IMR-90 (cell line): ENCODE results near the gene DYNLT4. TPM values are rescaled to one million over a fixed set of nuclear protein-coding genes. Genes with fewer than 3 reads are reported as not detected.

ENCODE experiments used
- ATAC-seq: fragments of 200-7000 bp; cut with Tn5 transposase; 2 replicates; pipeline ENCODE4 v1.9.1; 2020; ENCODE audit warnings: low read depth, mild to moderate bottlenecking, moderate library complexity
- BruUV-seq: library from RNA; stranded (reverse); fragments of 400-500 nt; replicated peaks from 2 replicates; lab custom pipeline; 2021; lab: Mats Ljungman, UMichigan
- CTCF ChIA-PET: fragments of 300-600 bp; formaldehyde crosslinking; extraction: SDS; loops from one replicate; lab custom pipeline; 2021; ENCODE audit warnings: antibody characterized with exemption; lab: Yijun Ruan, JAX
- POLR2A ChIA-PET: fragments of 300-600 bp; sonication (Branson Sonifier 250); formaldehyde crosslinking; loops from one replicate; lab custom pipeline; 2022; ENCODE audit warnings: antibody characterized with exemption; ENCODE audit not compliant: unreplicated experiment; lab: Charles Lee
- DNase-seq: peaks from one replicate; pipeline ENCODE4 v3.0.0; 2013
- H2AFZ ChIP-seq: replicated peaks from 2 replicates; pipeline ENCODE3; 2013; ENCODE audit warnings: low read length, mild to moderate bottlenecking; ENCODE audit not compliant: poor library complexity
- H2AK5ac ChIP-seq: 2 replicates; pipeline ENCODE4 v1.6.1; 2013; ENCODE audit warnings: low read depth, low read length, inconsistent platforms
- H2AK9ac ChIP-seq: replicated peaks from 2 replicates; pipeline ENCODE3; 2013; ENCODE audit warnings: mild to moderate bottlenecking, low read depth, low read length, moderate library complexity; ENCODE audit not compliant: poor library complexity
- H2BK120ac ChIP-seq: 2 replicates; pipeline ENCODE4 v1.6.1; 2013; ENCODE audit warnings: low read depth, low read length, inconsistent platforms
- H2BK15ac ChIP-seq: 3 replicates; pipeline ENCODE4 v1.6.1; 2013; ENCODE audit warnings: low read depth, low read length, inconsistent platforms
- H2BK20ac ChIP-seq: 2 replicates; pipeline ENCODE4 v1.6.1; 2013; ENCODE audit warnings: low read depth, mild to moderate bottlenecking, inconsistent platforms, low read length, moderate library complexity
- H2BK5ac ChIP-seq: 2 replicates; pipeline ENCODE4 v1.6.1; 2013; ENCODE audit warnings: mild to moderate bottlenecking, low read depth, low read length, inconsistent platforms; ENCODE audit not compliant: poor library complexity, severe bottlenecking
- H3K14ac ChIP-seq: replicated peaks from 2 replicates; pipeline ENCODE4 v1.6.1; 2013; ENCODE audit warnings: low read depth, low read length, inconsistent platforms
- H3K18ac ChIP-seq: 2 replicates; pipeline ENCODE4 v1.6.1; 2013; ENCODE audit warnings: low read depth, low read length, control low read depth
- H3K23ac ChIP-seq: 2 replicates; pipeline ENCODE4 v1.6.1; 2013; ENCODE audit warnings: low read depth, low read length, inconsistent platforms
- H3K27ac ChIP-seq: 2 replicates; pipeline ENCODE4 v1.5.1; 2013; ENCODE audit warnings: mild to moderate bottlenecking, control low read depth, low read length; ENCODE audit not compliant: insufficient read depth
- H3K27me3 ChIP-seq: 2 replicates; pipeline ENCODE4 v1.6.1; 2013; ENCODE audit warnings: low read length; ENCODE audit not compliant: control insufficient read depth, insufficient read depth
- H3K36me3 ChIP-seq: 2 replicates; pipeline ENCODE4 v1.6.1; 2013; ENCODE audit warnings: low read length, mixed read lengths; ENCODE audit not compliant: control insufficient read depth, insufficient read depth
- H3K4ac ChIP-seq: 2 replicates; pipeline ENCODE4 v1.6.1; 2013; ENCODE audit warnings: low read depth, low read length, inconsistent platforms
- H3K4me1 ChIP-seq: 2 replicates; pipeline ENCODE4 v1.6.1; 2013; ENCODE audit warnings: low read length, mixed read lengths; ENCODE audit not compliant: control insufficient read depth, insufficient read depth
- H3K4me2 ChIP-seq: 2 replicates; pipeline ENCODE4 v1.6.1; 2013; ENCODE audit warnings: low read depth, mild to moderate bottlenecking, control low read depth, low read length, moderate library complexity
- H3K4me3 ChIP-seq: 2 replicates; pipeline ENCODE4 v1.5.1; 2013; ENCODE audit warnings: low read depth, mild to moderate bottlenecking, control low read depth, low read length, moderate library complexity; ENCODE audit not compliant: insufficient read depth
- H3K56ac ChIP-seq: 2 replicates; pipeline ENCODE4 v1.6.1; 2013; ENCODE audit warnings: low read length, inconsistent platforms; ENCODE audit not compliant: insufficient read depth; ENCODE audit errors: extremely low read depth
- H3K79me1 ChIP-seq, 2 experiments: 2 replicates each; pipeline ENCODE4 v1.6.1; 2013; ENCODE audit warnings: low read length in 2 of 2, inconsistent platforms in 1 of 2, low read depth in 1 of 2
- H3K9ac ChIP-seq: 2 replicates; pipeline ENCODE4 v1.6.1; 2013; ENCODE audit warnings: low read depth, low read length, control low read depth
- H3K9me1 ChIP-seq: 2 replicates; pipeline ENCODE4 v1.6.1; 2013; ENCODE audit warnings: low read length, inconsistent platforms; ENCODE audit not compliant: insufficient read depth
- H3K9me3 ChIP-seq: 2 replicates; pipeline ENCODE4 v1.6.1; 2013; ENCODE audit warnings: low read length; ENCODE audit not compliant: control insufficient read depth, insufficient read depth
- H4K20me1 ChIP-seq: 2 replicates; pipeline ENCODE4 v1.6.1; 2013; ENCODE audit warnings: low read length, inconsistent platforms; ENCODE audit not compliant: insufficient read depth
- H4K5ac ChIP-seq: 2 replicates; pipeline ENCODE4 v1.6.1; 2013; ENCODE audit warnings: mild to moderate bottlenecking, low read depth, low read length, control low read depth
- H4K8ac ChIP-seq, 2 experiments: 2 replicates each; pipeline ENCODE4 v1.6.1; 2013; ENCODE audit warnings: low read depth in 2 of 2, low read length in 2 of 2, control low read depth in 1 of 2, inconsistent platforms in 1 of 2
- H4K91ac ChIP-seq: 2 replicates; pipeline ENCODE4 v1.6.1; 2013; ENCODE audit warnings: low read depth, low read length, inconsistent platforms; ENCODE audit not compliant: insufficient read depth
- CHD1 ChIP-seq: IDR thresholded peaks from 2 replicates; pipeline ENCODE4 v1.6.1; 2012; ENCODE audit warnings: low read depth, low read length, improper control_type of control experiment
- FOS ChIP-seq: fragments of 150-350 bp; IDR thresholded peaks from 2 replicates; pipeline ENCODE4 v1.6.1; 2016; ENCODE audit warnings: low read depth, low read length
- POLR2A ChIP-seq: IDR thresholded peaks from 2 replicates; pipeline ENCODE4 v1.6.1; 2012; ENCODE audit warnings: mild to moderate bottlenecking, low read depth, low read length
- SMC3 ChIP-seq: fragments of 150-350 bp; IDR thresholded peaks from 2 replicates; pipeline ENCODE4 v1.6.1; 2016; ENCODE audit warnings: low read depth, mild to moderate bottlenecking, antibody characterized with exemption, low read length, moderate library complexity
- WGBS, 2 experiments: methylation state at CpG; one replicate each; pipeline versions ENCODE4 v1.1.5 to v1.1.7; 2013; ENCODE audit warnings: missing lambda C conversion rate in 2 of 2; ENCODE audit not compliant: insufficient read length in 1 of 2; ENCODE audit errors: extremely low coverage in 2 of 2; 5-methylcytosine and 5-hydroxymethylcytosine counted together
- dilution Hi-C: fragments of 300-500 bp; cut with HindIII; formaldehyde crosslinking; loops from one replicate; pipeline ENCODE4 v1.14.3; 2018; ENCODE audit warnings: low sequenced_read_pairs; ENCODE audit not compliant: unreplicated experiment
- in situ Hi-C: fragments of 300-500 bp; cut with MboI; formaldehyde crosslinking; loops from 3 replicates; pipeline ENCODE4 v1.14.3; 2019; ENCODE audit warnings: low sequenced_read_pairs, inconsistent platforms, mixed read lengths
- intact Hi-C: fragments of 100-400 bp; cut with micrococcal nuclease; formaldehyde crosslinking; loops from 2 replicates; pipeline ENCODE4 v1.10.0; 2022
- polyA plus RNA-seq, 3 experiments: library from polyadenylated mRNA; depleted of rRNA; stranded (reverse); fragments of >200 nt; gene quantifications; 2 replicates each; pipeline ENCODE4 v1.2.3, GENCODE V29; 2012; ENCODE audit warnings: low replicate concordance in 1 of 3
- total RNA-seq: library from RNA; depleted of rRNA; stranded (reverse); fragments of >200 nt; gene quantifications from 2 replicates; pipeline ENCODE4 v1.2.3, GENCODE V29; 2012

Gene DYNLT4
- total and polyA plus RNA-seq, 2 of the 4 experiments (the other 2 are of a cell fraction): not detected

GRCh38 chr1:44853201-44853600, 46.0 kb upstream of the DYNLT4 start:
- Histone ChIP-seq H3K9me3 (no peaks in the 10 kb centered on the region), H2BK120ac (no peak overlapping the region), H2BK15ac (no peak overlapping the region), H3K9me1 (0 out of 2 replicates have a peak, but pooled peaks cover 4% of the 10 kb centered on the region), H3K4ac (no peak overlapping the region), H4K5ac (no peak overlapping the region), H3K79me1 (peaks cover 0 to 2% of the 10 kb centered on the region in 2 experiments; a peak in 1 of 4 replicates), H3K4me2 (no peak overlapping the region), H3K18ac (no peak overlapping the region), H3K14ac (no peak overlapping the region), H3K4me1 (no peaks in the 10 kb centered on the region), H2AK5ac (no peak overlapping the region), H3K36me3 (peaks cover 10% of the 10 kb centered on the region), H2AK9ac (no peak overlapping the region), H3K27me3 (no peaks in the 10 kb centered on the region), H2BK5ac (no peak overlapping the region), H3K4me3 (no peak overlapping the region), H3K27ac (no peak overlapping the region), H4K8ac (no peak overlapping the region), H3K23ac (no peak overlapping the region), H2AFZ (no peak overlapping the region), H4K20me1 (no peaks in the 10 kb centered on the region), H3K9ac (no peak overlapping the region), H4K91ac (no peak overlapping the region), H2BK20ac (no peak overlapping the region), H3K56ac (no peak overlapping the region)
- WGBS, 2 experiments: no CpG with 5 or more reads among the region's 6 CpGs
- in situ Hi-C loops: loop anchor here (25.0 kb wide), 1 partner anchor 134 kb away; the partner anchor contains the start of gene EIF2B3
- dilution Hi-C loops: no loop called here
- CTCF ChIA-PET: no interaction called here
- DNase-seq: no peak
- BruUV-seq: no TSS peak
- POLR2A ChIA-PET: no interaction called here
- intact Hi-C loops: no loop called here
- no peak for TF ChIP-seq POLR2A
- TF ChIP-seq FOS: no peak
- no peak for TF ChIP-seq CHD1
- TF ChIP-seq SMC3: no peak
- ATAC-seq: no peak
